Fibroblast of lung (primary cell): ENCODE results near the gene GPR55.

Experiments used
- CTCF ChIP-seq, 2 donors: IDR thresholded peaks in 1 of 2; conservative IDR thresholded peaks in 1 of 2; 1 replicate in 1 of 2; 2 replicates in 1 of 2; pipeline ENCODE4 v1.5.1; 2011 to 2012; ENCODE audit warnings: low read length in 2 of 2, control low read depth in 1 of 2, inconsistent platforms in 1 of 2, low read depth in 1 of 2, mild to moderate bottlenecking in 1 of 2
- EZH2 ChIP-seq: IDR thresholded peaks from 2 replicates; pipeline ENCODE4 v1.5.1; 2012; ENCODE audit warnings: low read length, control low read depth, mild to moderate bottlenecking; ENCODE audit errors: missing control alignments

- no peak for TF ChIP-seq CTCF (conservative IDR thresholded peaks at IDR 0.05 in 1 of 2, IDR thresholded peaks at IDR 0.05 in 1 of 2; ENCODE audit: low read depth in 1 of 2, low read length in 2 of 2)
- TF ChIP-seq EZH2: no peak
Observed at GRCh38 chr2:230954746-230955145, 29.7 kb upstream of the GPR55 start.
